H1 (cell line): ENCODE measurements around the gene HOXB13. TPM values are rescaled to one million over a fixed set of nuclear protein-coding genes. Genes with fewer than 3 reads are reported as not detected.

Experiments used
- CHD7 ChIP-seq: fragments of 300-600 bp; sonication (generic); IDR thresholded peaks from 2 replicates; pipeline ENCODE4 v1.7.1; 2012; ENCODE audit warnings: low read length, moderate library complexity, mild to moderate bottlenecking, inconsistent platforms; ENCODE audit not compliant: insufficient replicate concordance
- KDM4A ChIP-seq: IDR thresholded peaks from one replicate; pipeline ENCODE4 v1.7.1; 2012; ENCODE audit warnings: low read depth, mild to moderate bottlenecking, moderate library complexity, low read length, inconsistent platforms; ENCODE audit not compliant: severe bottlenecking
- TCF12 ChIP-seq: IDR thresholded peaks from 2 replicates; pipeline ENCODE4 v1.6.1; 2011; ENCODE audit warnings: low read depth, mild to moderate bottlenecking, low read length
- polyA plus RNA-seq, 7 experiments: library from polyadenylated mRNA; depleted of rRNA in 3 of 7; stranded (reverse) in 5 of 7; unstranded in 2 of 7; fragments of >200 nt in 5 of 7; fragments of 200-250 nt in 2 of 7; gene quantifications; 1 replicate in 5 of 7; 2 replicates in 1 of 7; 4 replicates in 1 of 7; pipeline versions ENCODE4 v1.2.1 to v1.2.3, GENCODE V29; 2011 to 2013; ENCODE audit warnings: missing spikeins in 2 of 7, mixed read lengths in 2 of 7
- total RNA-seq: library from RNA; stranded (reverse); fragmentation: NEBNext Ultra II Directional; extraction: Animal tissue kit (Norgen Biotek cat#: 25700); gene quantifications from 2 replicates; pipeline ENCODE4 v1.2.1, GENCODE V29; 2021

Gene HOXB13
- total and polyA plus RNA-seq, 2 of the 8 experiments (the other 6 are each of a cell fraction or from before 2014, with no cell fraction given): not detected

- no peak for TF ChIP-seq CHD7
- no peak for TF ChIP-seq TCF12
- TF ChIP-seq KDM4A: no peak
- TF ChIP-seq, all 59 proteins: peak for 0
Measured at GRCh38 chr17:48718227-48718760, 10.3 kb downstream of the HOXB13 start (continued).
